Lower leg skin (tissue), 4 donors: Measurements from ENCODE around the gene RTL10. TPM values are rescaled to one million over a fixed set of nuclear protein-coding genes. Genes with fewer than 3 reads are reported as not detected.
"Not testable (repeated sequence)": the region's sequence is repeated elsewhere in the genome, so short reads cannot be mapped to it uniquely, and the experiment has no call there.

Experiments
- DNase-seq, 2 donors: peaks; one replicate each; pipeline ENCODE4 v3.0.0-alpha.2; 2019; ENCODE audit warnings: low spot score in 2 of 2
- H3K4me3 ChIP-seq: fragments of 200-600 bp; sonication (generic); 2 replicates; pipeline ENCODE4 v1.5.1; 2017; ENCODE audit warnings: mild to moderate bottlenecking, low read depth; ENCODE audit not compliant: poor library complexity, severe bottlenecking
- CTCF ChIP-seq, 3 donors: fragments of 450-650 bp; IDR thresholded peaks; one replicate each; pipeline ENCODE4 v1.5.1; 2016; ENCODE audit warnings: antibody characterized with exemption in 3 of 3, mild to moderate bottlenecking in 3 of 3, moderate library complexity in 2 of 3
- POLR2A ChIP-seq, 2 donors: fragments of 450-650 bp; IDR thresholded peaks; one replicate each; pipeline ENCODE4 v1.6.1; 2016 to 2017; ENCODE audit warnings: antibody characterized with exemption in 2 of 2, mild to moderate bottlenecking in 1 of 2, moderate library complexity in 1 of 2
- WGBS, 2 donors: methylation state at CpG; one replicate each; pipeline ENCODE4 v1.1.5; 2018; 5-methylcytosine and 5-hydroxymethylcytosine counted together
- intact Hi-C: fragments of 100-400 bp; cut with DNase I; formaldehyde crosslinking; loops from one replicate; pipeline ENCODE4 v1.15.0; 2023; ENCODE audit warnings: low total_unique reads
- total RNA-seq, 4 donors: library from RNA; depleted of rRNA; stranded (reverse); fragments of >200 nt; gene quantifications; one replicate each; pipeline ENCODE4 v1.1.0, GENCODE V29; 2016

RTL10 gene
- total RNA-seq, 4 donors from 2014 or later, result 24.5 to 28.0 (median 27.1) TPM

- H3K4me3 ChIP-seq, result no peak overlapping the region
- DNase-seq, result no peak
- intact Hi-C loops, result no loop called here
- no peak for TF ChIP-seq POLR2A (IDR thresholded peaks at IDR 0.05)
- no peak for TF ChIP-seq CTCF (IDR thresholded peaks at IDR 0.05)
These were observed 18.2 kb downstream of the RTL10 start for GRCh38 chr22:19836512-19836911.

- TF ChIP-seq POLR2A (IDR thresholded peaks at IDR 0.05) (no peak), CTCF (IDR thresholded peaks at IDR 0.05) (no peak)
- no peak overlapping the region for H3K4me3 ChIP-seq
- no peak for DNase-seq
- intact Hi-C loops, result no loop called here
These were observed 20.1 kb downstream of the RTL10 start for GRCh38 chr22:19834599-19834998.

GRCh38 chr22:19833327-19833726, 21.3 kb downstream of the RTL10 start:
- 91 to 92% methylated on average over 9 of the region's 9 CpGs for WGBS, 2 donors
- intact Hi-C loops, DNase-seq, H3K4me3 ChIP-seq: not testable (repeated sequence)

- DNase-seq, result no peak
- no peak for TF ChIP-seq POLR2A (IDR thresholded peaks at IDR 0.05)
- TF ChIP-seq CTCF (IDR thresholded peaks at IDR 0.05), result no peak
- 48 to 56% methylated on average over 7 of the region's 7 CpGs for WGBS, 2 donors
- intact Hi-C loops, result no loop called here
- H3K4me3 ChIP-seq, result no peak overlapping the region
These were observed 22.1 kb downstream of the RTL10 start for GRCh38 chr22:19832476-19833108.

GRCh38 chr22:19831979-19832378, 22.7 kb downstream of the RTL10 start:
- H3K4me3 ChIP-seq, DNase-seq, intact Hi-C loops: not testable (repeated sequence)
- 91 to 94% methylated on average over 3 of the region's 3 CpGs for WGBS, 2 donors

- no peak overlapping the region for H3K4me3 ChIP-seq
- DNase-seq, result no peak
- intact Hi-C loops, result no loop called here
- 85 to 96% methylated on average over 6 of the region's 6 CpGs for WGBS, 2 donors
- TF ChIP-seq CTCF (IDR thresholded peaks at IDR 0.05) (no peak), POLR2A (IDR thresholded peaks at IDR 0.05) (no peak)
These were observed 23.7 kb downstream of the RTL10 start for GRCh38 chr22:19831016-19831415.

GRCh38 chr22:19828035-19828401, 26.7 kb downstream of the RTL10 start:
- H3K4me3 ChIP-seq, result no peak overlapping the region
- intact Hi-C loops, result no loop called here
- 76 to 89% methylated on average over 2 of the region's 2 CpGs for WGBS, 2 donors
- TF ChIP-seq POLR2A (IDR thresholded peaks at IDR 0.05), result no peak
- TF ChIP-seq CTCF (IDR thresholded peaks at IDR 0.05), result no peak
- DNase-seq, result no peak
